GM12878 (cell line): Measurements from ENCODE around the gene SERINC1. TPM values are rescaled to one million over a fixed set of nuclear protein-coding genes. Genes with fewer than 3 reads are reported as not detected.

Source experiments
- ATF2 ChIP-seq: IDR thresholded peaks from 2 replicates; pipeline ENCODE4 v1.6.1; 2012; ENCODE audit warnings: low read length, inconsistent platforms
- BCL11A ChIP-seq: IDR thresholded peaks from 2 replicates; pipeline ENCODE4 v1.6.1; 2011; ENCODE audit warnings: low read depth, low read length
- BCLAF1 ChIP-seq: fragments of 450-650 bp; IDR thresholded peaks from 2 replicates; pipeline ENCODE4 v1.6.1; 2017; ENCODE audit warnings: antibody characterized with exemption, mild to moderate bottlenecking, moderate library complexity
- DPF2 ChIP-seq: fragments of 450-650 bp; IDR thresholded peaks from 2 replicates; pipeline ENCODE4 v1.6.1; 2017; ENCODE audit warnings: mild to moderate bottlenecking
- E2F4 ChIP-seq: IDR thresholded peaks from 2 replicates; pipeline ENCODE4 v1.6.1; 2012; ENCODE audit warnings: low read depth, low read length, improper control_type of control experiment
- EGR1 ChIP-seq, 2 experiments: IDR thresholded peaks; 1 replicate in 1 of 2; 2 replicates in 1 of 2; pipeline ENCODE4 v1.6.1; 2011 to 2012; ENCODE audit warnings: low read depth in 2 of 2, low read length in 2 of 2, borderline replicate concordance in 1 of 2, mild to moderate bottlenecking in 1 of 2, moderate library complexity in 1 of 2
- GABPA ChIP-seq: IDR thresholded peaks from 2 replicates; pipeline ENCODE4 v1.6.1; 2014; ENCODE audit warnings: antibody characterized with exemption, low read depth, mild to moderate bottlenecking, inconsistent platforms
- JUND ChIP-seq: IDR thresholded peaks from 2 replicates; pipeline ENCODE4 v1.6.1; 2012; ENCODE audit warnings: low read depth, mild to moderate bottlenecking, low read length, improper control_type of control experiment, moderate library complexity
- KLF5 ChIP-seq: fragments of 450-650 bp; IDR thresholded peaks from 2 replicates; pipeline ENCODE4 v1.6.1; 2014; ENCODE audit warnings: mild to moderate bottlenecking; ENCODE audit not compliant: partially characterized antibody
- NR2C1 ChIP-seq: fragments of 450-650 bp; IDR thresholded peaks from 2 replicates; pipeline ENCODE4 v1.6.1; 2017; ENCODE audit warnings: antibody characterized with exemption, mild to moderate bottlenecking, moderate library complexity
- NR2F1 ChIP-seq: fragments of 450-650 bp; conservative IDR thresholded peaks from 2 replicates; pipeline ENCODE4 v1.6.1; 2017; ENCODE audit warnings: mild to moderate bottlenecking
- PAX5 ChIP-seq: IDR thresholded peaks from 2 replicates; pipeline ENCODE4 v1.6.1; 2011; ENCODE audit warnings: low read depth, low read length, borderline replicate concordance
- RAD51 ChIP-seq: fragments of 450-650 bp; IDR thresholded peaks from 2 replicates; pipeline ENCODE4 v1.6.1; 2016; ENCODE audit warnings: moderate library complexity, mild to moderate bottlenecking, inconsistent platforms
- RB1 ChIP-seq: fragments of 450-650 bp; formaldehyde crosslinking; IDR thresholded peaks from 2 replicates; pipeline ENCODE4 v1.6.1; 2017; ENCODE audit warnings: mild to moderate bottlenecking, borderline replicate concordance
- SMAD5 ChIP-seq: IDR thresholded peaks from 2 replicates; pipeline ENCODE4 v1.6.1; 2016; ENCODE audit warnings: antibody characterized with exemption, low read depth
- SMC3 ChIP-seq: IDR thresholded peaks from 2 replicates; pipeline ENCODE4 v1.6.1; 2011; ENCODE audit warnings: low read length, improper control_type of control experiment, borderline replicate concordance
- WRNIP1 ChIP-seq: IDR thresholded peaks from 2 replicates; pipeline ENCODE4 v1.6.1; 2011; ENCODE audit warnings: low read depth, low read length, improper control_type of control experiment, borderline replicate concordance
- YBX1 ChIP-seq: fragments of 450-650 bp; IDR thresholded peaks from 2 replicates; pipeline ENCODE4 v1.6.1; 2016; ENCODE audit warnings: antibody characterized with exemption
- ZBTB4 ChIP-seq: fragments of 450-650 bp; formaldehyde crosslinking; IDR thresholded peaks from 2 replicates; pipeline ENCODE4 v1.4.0; 2022; ENCODE audit warnings: mild to moderate bottlenecking, moderate library complexity
- ZNF384 ChIP-seq: IDR thresholded peaks from 2 replicates; pipeline ENCODE4 v1.6.1; 2012; ENCODE audit warnings: low read depth, mild to moderate bottlenecking, low read length, improper control_type of control experiment, borderline replicate concordance
- polyA plus RNA-seq, 11 experiments: library from polyadenylated mRNA; depleted of rRNA in 4 of 11; unstranded in 6 of 11; stranded (reverse) in 5 of 11; fragments of >200 nt; fragmentation: Nextera tagmentation in 4 of 11; fragmentation: Illumina TruSeq in 1 of 11; extraction: Ambion mirVana in 4 of 11; extraction: Trizol in 1 of 11; gene quantifications; 1 replicate in 1 of 11; 2 replicates in 10 of 11; pipeline versions ENCODE4 v1.2.1 to v1.2.3, GENCODE V29; 2011 to 2016; ENCODE audit warnings: inconsistent platforms in 2 of 11, missing spikeins in 2 of 11, low read depth in 1 of 11
- total RNA-seq, 4 experiments: library from RNA; depleted of rRNA in 3 of 4; stranded (reverse); fragments of >200 nt in 3 of 4; fragmentation: Illumina TruSeq in 1 of 4; extraction: Trizol in 1 of 4; gene quantifications; 2 replicates each; pipeline versions ENCODE4 v1.2.1 to v1.2.3, GENCODE V29; 2013 to 2021

The SERINC1 gene
- total and polyA plus RNA-seq, 10 of the 15 experiments (the other 5 are each of a cell fraction or from before 2014, with no cell fraction given), result 18.5 to 45.7 (median 31.1) TPM

GRCh38 chr6:122471107-122472021, at the start of gene SERINC1 (continued):
- TF ChIP-seq RAD51 (no peak), EGR1 (IDR thresholded peaks at IDR 0.05; ENCODE audit: borderline replicate concordance in 1 of 2, low read depth in 2 of 2, low read length in 2 of 2) (no peak), ATF2 (peak; percentile 60; the same call in 1 of the 2 replicates), SMC3 (no peak), PAX5 (0 out of 2 replicates have a peak, but pooled peaks have one; percentile 21), ZBTB4 (CRISPR knock-in tag) (no peak), GABPA (peak; percentile 90), JUND (no peak), SMAD5 (peak; percentile 79), WRNIP1 (no peak), BCL11A (no peak), YBX1 (no peak), ZNF384 (no peak), NR2F1 (no peak), KLF5 (no peak), DPF2 (0 out of 2 replicates have a peak, but pooled peaks have one; percentile 34), BCLAF1 (no peak), RB1 (no peak), NR2C1 (no peak), E2F4 (no peak)
